Gastrocnemius medialis (tissue), 4 donors: ENCODE data around the gene GNB1. TPM values are rescaled to one million over a fixed set of nuclear protein-coding genes. Genes with fewer than 3 reads are reported as not detected.

Experiments used
- ATAC-seq, 2 donors: fragments of 150-250 bp; one replicate each; pipeline ENCODE4 v1.9.1; 2016
- DNase-seq, 2 donors: peaks; one replicate each; pipeline ENCODE4 v3.0.0-alpha.2; 2019
- H3K27ac ChIP-seq, 4 donors: fragments of 200-600 bp; sonication (generic); 1 replicate in 1 of 4; 2 replicates in 3 of 4; pipeline ENCODE4 v1.5.1; 2016 to 2018; ENCODE audit warnings: mild to moderate bottlenecking in 2 of 4, moderate library complexity in 1 of 4
- H3K27me3 ChIP-seq, 3 donors: fragments of 200-600 bp; sonication (generic) in 2 of 3; 1 replicate in 1 of 3; 2 replicates in 2 of 3; pipeline versions ENCODE4 v1.5.1 to v1.6.0; 2016 to 2019; ENCODE audit warnings: mild to moderate bottlenecking in 1 of 3, moderate library complexity in 1 of 3
- H3K36me3 ChIP-seq, 2 donors: fragments of 200-600 bp; sonication (generic) in 1 of 2; one replicate each; pipeline ENCODE4 v1.5.1; 2017 to 2018
- H3K4me1 ChIP-seq, 2 donors: fragments of 200-600 bp; sonication (generic) in 1 of 2; one replicate each; pipeline ENCODE4 v1.5.1; 2016 to 2017; ENCODE audit warnings: mild to moderate bottlenecking in 2 of 2
- H3K4me3 ChIP-seq, 4 donors: fragments of 200-600 bp; sonication (generic) in 3 of 4; 1 replicate in 1 of 4; 2 replicates in 3 of 4; pipeline ENCODE4 v1.5.1; 2016 to 2019; ENCODE audit warnings: mild to moderate bottlenecking in 2 of 4
- H3K9me3 ChIP-seq, 3 donors: fragments of 200-600 bp; sonication (generic) in 2 of 3; 1 replicate in 1 of 3; 2 replicates in 2 of 3; pipeline ENCODE4 v1.5.1; 2016 to 2019
- POLR2A ChIP-seq, 2 donors: fragments of 450-650 bp; IDR thresholded peaks; one replicate each; pipeline ENCODE4 v1.6.1; 2017; ENCODE audit warnings: antibody characterized with exemption in 2 of 2, mild to moderate bottlenecking in 2 of 2, moderate library complexity in 2 of 2
- in situ Hi-C, 4 donors: fragments of 200-750 bp; cut with MboI; loops; one replicate each; pipeline versions ENCODE4 v1.15.0 to v1.8.0; 2017; ENCODE audit warnings: low sequenced_read_pairs in 4 of 4
- intact Hi-C: fragments of 100-400 bp; cut with DNase I; formaldehyde crosslinking; loops from one replicate; pipeline ENCODE4 v1.15.1; 2023; ENCODE audit warnings: low total_unique reads
- total RNA-seq, 4 donors: library from RNA; depleted of rRNA; stranded (reverse); fragments of >200 nt; gene quantifications; one replicate each; pipeline versions ENCODE4 v1.1.0 to v1.2.3, GENCODE V29; 2016
- TF ChIP-seq, protein P1 (sequence below), 5 experiments: fragments of 450-650 bp in 3 of 5; fragments of 200-600 bp in 2 of 5; sonication (generic) in 2 of 5; IDR thresholded peaks in 4 of 5; conservative IDR thresholded peaks in 1 of 5; 1 replicate in 4 of 5; 2 replicates in 1 of 5; pipeline ENCODE4 v1.5.1; 2016 to 2019; ENCODE audit warnings: antibody characterized with exemption in 5 of 5, mild to moderate bottlenecking in 3 of 5, moderate library complexity in 3 of 5

Gene GNB1
- total RNA-seq, 4 donors from 2014 or later = 29.9 to 44.1 (median 37.2) TPM

DNA sequence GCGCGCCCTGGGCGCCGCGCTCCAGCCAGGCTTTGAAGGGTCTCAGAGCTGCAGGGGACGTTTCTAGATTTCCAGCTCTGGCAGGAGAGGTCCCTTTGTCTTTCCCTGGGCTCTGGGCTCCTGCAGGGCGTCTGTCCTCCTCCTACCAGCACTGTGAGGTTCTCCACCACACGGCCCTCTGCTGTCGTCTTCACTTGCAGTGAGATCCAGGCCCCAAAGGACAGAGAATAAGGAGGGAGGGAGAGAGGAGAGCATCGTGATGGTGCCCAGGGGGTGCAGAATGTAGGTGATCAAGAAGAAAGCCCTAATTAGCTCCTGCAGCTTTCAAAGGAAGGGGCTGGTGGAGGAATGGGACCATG is 4.2 kb upstream of the GNB1 start:
- H3K27ac ChIP-seq = peak overlapping the region in 2 of 4 donors; percentile 14 to 61

DNA sequence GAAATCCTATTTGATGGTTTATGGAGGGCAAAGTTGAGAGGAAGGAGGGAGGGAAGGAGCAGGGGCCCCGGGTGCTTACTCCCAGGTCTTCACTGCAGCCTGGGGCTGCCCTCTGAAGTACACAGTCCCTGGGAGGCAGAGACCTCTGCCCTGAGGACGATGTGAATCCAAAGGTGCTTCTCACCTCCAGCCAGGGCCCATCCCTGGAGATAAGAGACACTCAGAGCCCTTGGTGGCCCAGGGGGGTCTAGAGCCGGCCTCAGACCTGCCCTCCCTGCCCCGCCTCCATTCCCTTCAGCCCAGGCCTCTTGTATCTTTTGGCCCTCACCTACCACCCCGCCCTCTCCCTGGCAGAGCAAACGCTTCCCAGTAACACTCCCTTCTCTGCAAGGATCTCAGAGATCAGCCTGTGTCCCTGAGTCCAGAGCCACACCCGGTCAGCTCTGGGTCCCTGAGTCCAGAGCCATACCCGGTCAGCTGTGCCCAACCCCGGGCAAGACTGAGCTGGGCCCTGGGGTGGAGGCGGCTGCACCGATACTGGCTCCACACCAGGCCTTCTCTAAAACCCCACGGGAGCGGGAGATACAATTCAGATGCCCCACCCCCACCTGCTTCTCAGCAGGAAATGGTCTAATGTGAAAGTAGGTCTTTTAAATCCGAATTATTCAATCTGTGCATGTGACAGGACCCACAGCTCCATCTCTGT is 3.6 kb upstream of the GNB1 start:
- intact Hi-C loops (loop anchor here (5.0 kb wide), 1 partner anchor 37 kb away; no protein-coding TSS in a partner anchor), in situ Hi-C loops (loop anchor here in 1 of 4 donors (25.0 kb wide), 1 partner anchor 132 kb away; no protein-coding TSS in a partner anchor)
- Histone ChIP-seq H3K4me1 (peaks cover 27 to 29% of the 10 kb centered on the region in 2 donors), H3K27me3 (no peaks in the 10 kb centered on the region), H3K27ac (peak overlapping the region in 2 of 4 donors; percentile 14 to 61), H3K9me3 (no peaks in the 10 kb centered on the region), H3K36me3 (no peaks in the 10 kb centered on the region), H3K4me3 (no peak overlapping the region)
- ATAC-seq (peak in 1 of 2 donors; percentile 22), DNase-seq (peak; percentile 47 to 55)
- TF ChIP-seq, protein P1, sequence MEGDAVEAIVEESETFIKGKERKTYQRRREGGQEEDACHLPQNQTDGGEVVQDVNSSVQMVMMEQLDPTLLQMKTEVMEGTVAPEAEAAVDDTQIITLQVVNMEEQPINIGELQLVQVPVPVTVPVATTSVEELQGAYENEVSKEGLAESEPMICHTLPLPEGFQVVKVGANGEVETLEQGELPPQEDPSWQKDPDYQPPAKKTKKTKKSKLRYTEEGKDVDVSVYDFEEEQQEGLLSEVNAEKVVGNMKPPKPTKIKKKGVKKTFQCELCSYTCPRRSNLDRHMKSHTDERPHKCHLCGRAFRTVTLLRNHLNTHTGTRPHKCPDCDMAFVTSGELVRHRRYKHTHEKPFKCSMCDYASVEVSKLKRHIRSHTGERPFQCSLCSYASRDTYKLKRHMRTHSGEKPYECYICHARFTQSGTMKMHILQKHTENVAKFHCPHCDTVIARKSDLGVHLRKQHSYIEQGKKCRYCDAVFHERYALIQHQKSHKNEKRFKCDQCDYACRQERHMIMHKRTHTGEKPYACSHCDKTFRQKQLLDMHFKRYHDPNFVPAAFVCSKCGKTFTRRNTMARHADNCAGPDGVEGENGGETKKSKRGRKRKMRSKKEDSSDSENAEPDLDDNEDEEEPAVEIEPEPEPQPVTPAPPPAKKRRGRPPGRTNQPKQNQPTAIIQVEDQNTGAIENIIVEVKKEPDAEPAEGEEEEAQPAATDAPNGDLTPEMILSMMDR (IDR thresholded peaks at IDR 0.05 in 4 of 5, conservative IDR thresholded peaks at IDR 0.05 in 1 of 5) = no peak
- TF ChIP-seq POLR2A (IDR thresholded peaks at IDR 0.05) = no peak

More for the DNA sequence above, 4.2 kb upstream of the GNB1 start:
- Histone ChIP-seq H3K4me3 (no peak overlapping the region), H3K36me3 (no peaks in the 10 kb centered on the region), H3K9me3 (no peaks in the 10 kb centered on the region), H3K27me3 (no peaks in the 10 kb centered on the region), H3K4me1 (peaks cover 26 to 27% of the 10 kb centered on the region in 2 donors)
- DNase-seq = no peak
- ATAC-seq = no peak
- TF ChIP-seq POLR2A (IDR thresholded peaks at IDR 0.05) = no peak
- TF ChIP-seq, protein P1 (IDR thresholded peaks at IDR 0.05 in 4 of 5, conservative IDR thresholded peaks at IDR 0.05 in 1 of 5) = no peak
- in situ Hi-C loops = loop anchor here in 1 of 4 donors (25.0 kb wide), 1 partner anchor 133 kb away; no protein-coding TSS in a partner anchor
- intact Hi-C loops = no loop called here

DNA sequence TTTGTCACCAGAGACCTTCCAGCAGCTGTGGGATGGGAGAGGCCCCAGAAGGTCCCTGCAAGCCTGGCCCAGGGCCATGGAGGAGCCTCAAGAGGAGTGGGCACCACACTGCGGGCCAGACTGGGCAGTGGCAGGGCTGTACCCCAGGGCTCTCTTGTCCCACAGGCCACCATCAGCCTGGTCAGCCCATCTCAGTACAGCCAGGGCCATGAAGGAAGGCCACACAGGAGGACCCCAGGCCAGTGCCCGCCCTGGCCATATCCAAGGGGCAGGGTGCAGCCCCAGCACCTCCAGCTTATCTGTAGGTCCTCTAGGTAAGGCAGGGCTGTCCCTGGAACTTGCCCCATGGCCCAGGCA is 3.1 kb upstream of the GNB1 start:
- peak overlapping the region in 2 of 4 donors; percentile 14 to 61 for H3K27ac ChIP-seq
- no peaks in the 10 kb centered on the region for H3K27me3 ChIP-seq
- in situ Hi-C loops (loop anchor here in 1 of 4 donors (25.0 kb wide), 1 partner anchor 132 kb away; no protein-coding TSS in a partner anchor), intact Hi-C loops (loop anchor here (5.0 kb wide), 1 partner anchor 37 kb away; no protein-coding TSS in a partner anchor)
- no peak for TF ChIP-seq POLR2A (IDR thresholded peaks at IDR 0.05)
- TF ChIP-seq, protein P1 (IDR thresholded peaks at IDR 0.05 in 4 of 5, conservative IDR thresholded peaks at IDR 0.05 in 1 of 5) = no peak
- ATAC-seq (no peak), DNase-seq (no peak)
- H3K9me3 ChIP-seq = no peaks in the 10 kb centered on the region
- H3K36me3 ChIP-seq = no peaks in the 10 kb centered on the region
- peaks cover 30 to 34% of the 10 kb centered on the region in 2 donors for H3K4me1 ChIP-seq
- no peak overlapping the region for H3K4me3 ChIP-seq

DNA sequence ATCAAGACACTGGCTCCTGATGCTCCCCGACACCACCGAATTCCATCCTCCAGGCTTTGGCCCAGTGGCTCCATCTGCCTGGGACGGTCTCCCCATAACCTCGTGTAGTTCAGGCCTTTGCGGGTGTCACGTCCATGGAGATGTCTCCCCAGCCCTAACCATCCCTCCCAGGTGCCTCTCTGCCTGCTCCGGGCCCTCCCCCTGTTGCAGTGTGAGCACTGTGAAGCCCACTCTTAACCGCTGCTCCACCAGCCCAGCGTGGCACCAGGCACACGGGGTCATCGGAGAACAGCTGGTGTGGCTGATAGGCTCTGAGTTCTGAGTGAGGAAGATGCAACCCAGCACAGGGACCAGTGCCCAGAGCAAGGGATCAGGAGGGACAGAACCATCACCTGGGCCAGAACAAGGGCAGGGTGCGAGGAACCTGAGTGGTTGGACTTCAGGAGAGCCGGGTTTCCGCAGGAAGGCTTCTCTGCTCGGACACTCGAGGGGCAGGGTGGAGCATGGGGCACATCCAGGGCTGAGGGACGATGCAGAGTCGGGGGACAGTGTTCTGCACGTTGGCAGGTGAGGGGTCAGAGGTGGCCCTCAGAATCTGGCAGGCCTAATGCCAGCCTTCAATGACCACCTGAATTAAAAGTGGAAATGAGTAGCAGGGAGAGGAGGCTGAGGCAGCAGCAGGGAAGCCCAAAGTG is 2.6 kb upstream of the GNB1 start:
- H3K4me3 ChIP-seq = no peak overlapping the region
- in situ Hi-C loops = loop anchor here in 1 of 4 donors (25.0 kb wide), 1 partner anchor 131 kb away; no protein-coding TSS in a partner anchor
- peaks cover 36 to 40% of the 10 kb centered on the region in 2 donors for H3K4me1 ChIP-seq
- DNase-seq = no peak
- H3K27me3 ChIP-seq = no peaks in the 10 kb centered on the region
- H3K27ac ChIP-seq = peak overlapping the region in 1 of 4 donors; percentile 10
- no peaks in the 10 kb centered on the region for H3K9me3 ChIP-seq
- TF ChIP-seq, protein P1 (IDR thresholded peaks at IDR 0.05 in 4 of 5, conservative IDR thresholded peaks at IDR 0.05 in 1 of 5) = no peak
- no peak for ATAC-seq
- H3K36me3 ChIP-seq = no peaks in the 10 kb centered on the region
- intact Hi-C loops = loop anchor here (5.0 kb wide), 1 partner anchor 36 kb away; no protein-coding TSS in a partner anchor
